Measurements from ENCODE around the gene DCTN4.

Gene DCTN4

DNA sequence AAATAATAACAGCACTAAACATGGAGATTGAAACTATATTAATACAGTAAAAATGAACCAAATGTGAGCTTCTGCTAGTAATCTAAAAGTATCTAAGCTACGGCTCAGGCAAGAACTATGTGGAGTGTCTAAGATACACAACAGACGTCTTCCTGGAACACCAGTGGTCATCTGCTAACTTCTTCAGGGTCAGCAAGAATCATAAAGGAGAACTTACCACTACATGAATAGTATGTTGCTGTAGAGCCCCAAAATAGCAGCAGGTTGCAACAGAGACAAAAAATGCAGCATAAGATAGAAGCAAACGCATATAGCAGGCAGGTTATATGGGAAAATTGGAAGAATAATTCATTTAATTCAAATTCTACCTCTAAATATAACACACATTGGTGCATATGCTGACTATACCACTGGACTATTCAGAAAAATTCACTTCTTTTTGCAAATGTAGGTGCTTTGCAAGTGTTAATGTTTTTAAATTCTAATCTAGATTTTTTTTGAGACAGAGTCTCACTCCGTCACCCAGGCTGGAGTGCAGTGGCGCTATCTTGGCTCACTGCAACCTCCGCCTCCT, 27.1 kb downstream of the DCTN4 start:
- Mint-ChIP-seq H3K4me3 (no peak overlapping the region), H3K36me3 (peaks cover 96% of the 10 kb centered on the region), H3K4me1 (peaks cover 21% of the 10 kb centered on the region), H3K27ac (no peak overlapping the region), H3K9me3 (no peaks in the 10 kb centered on the region)
- no peak for ATAC-seq
- DNase-seq (ENCODE audit: low spot score in 2 of 2): no peak

DNA sequence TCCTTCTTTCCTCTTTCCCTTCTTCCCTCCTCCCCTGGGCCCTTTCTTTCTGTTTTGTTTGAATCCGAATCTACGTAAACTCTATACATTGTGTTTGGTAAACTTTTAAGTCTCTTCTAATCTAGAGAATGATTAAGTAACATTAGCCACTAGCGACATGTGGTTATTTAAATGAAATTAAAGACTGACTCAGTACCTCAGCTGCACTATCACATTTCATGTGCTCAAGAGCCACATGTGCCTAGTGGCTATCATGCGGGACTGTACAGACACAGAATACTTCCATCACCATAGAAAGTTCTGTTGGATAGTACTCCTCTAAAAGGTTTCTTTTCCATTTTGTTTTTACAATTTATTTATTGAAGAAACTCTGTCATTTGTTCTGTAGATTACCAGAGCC, 29.0 kb downstream of the DCTN4 start:
- Mint-ChIP-seq H3K4me3 (no peak overlapping the region), H3K4me1 (peaks cover 11% of the 10 kb centered on the region), H3K36me3 (peaks cover 96% of the 10 kb centered on the region), H3K27ac (no peak overlapping the region), H3K9me3 (no peaks in the 10 kb centered on the region)
- ATAC-seq (no peak), DNase-seq (ENCODE audit: low spot score in 2 of 2) (no peak)

DNA sequence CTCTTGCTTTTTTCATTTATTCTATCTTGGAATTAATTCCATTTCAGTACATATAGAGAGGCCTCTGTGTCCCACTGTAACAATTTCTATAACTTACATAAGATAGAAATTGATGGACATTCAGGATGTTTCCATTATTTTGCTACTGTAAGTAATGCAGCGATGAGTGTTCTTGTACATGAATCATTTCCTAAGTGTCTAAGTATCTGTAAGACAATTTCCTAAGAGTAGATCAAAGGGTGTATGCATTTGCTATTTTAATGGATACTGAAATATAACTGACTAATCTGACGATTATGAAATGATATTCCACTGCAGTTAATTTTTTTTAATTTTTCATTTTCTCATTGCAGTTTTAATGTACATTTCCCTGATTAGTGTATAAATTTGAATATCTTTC, 35.0 kb downstream of the DCTN4 start:
- no peak overlapping the region for H3K4me3 Mint-ChIP-seq
- H3K27ac Mint-ChIP-seq: no peak overlapping the region
- ATAC-seq (no peak), DNase-seq (ENCODE audit: low spot score in 2 of 2) (no peak)
- H3K9me3 Mint-ChIP-seq: no peaks in the 10 kb centered on the region
- H3K4me1 Mint-ChIP-seq: no peaks in the 10 kb centered on the region
- H3K36me3 Mint-ChIP-seq: peaks cover 100% of the 10 kb centered on the region

DNA sequence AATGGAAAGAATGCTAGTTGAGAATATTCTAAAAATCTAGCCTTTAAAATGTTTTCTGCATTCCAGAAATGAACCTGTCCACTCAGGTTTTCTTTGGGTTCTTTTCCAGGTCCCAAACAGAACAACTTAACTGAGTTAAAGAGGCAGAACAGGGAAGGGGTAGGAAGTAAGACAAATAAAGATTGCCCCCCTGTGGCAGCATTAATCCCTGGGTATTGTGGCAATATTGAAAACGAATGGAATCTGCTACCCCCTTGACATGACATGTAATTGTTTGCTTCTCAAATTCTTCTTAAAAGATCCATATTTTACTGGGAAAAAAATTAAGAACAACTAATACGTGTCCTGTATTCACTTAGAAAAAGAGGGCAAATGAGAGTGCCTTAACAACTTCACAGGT, 48.7 kb downstream of the DCTN4 start:
- Mint-ChIP-seq H3K27ac (no peak overlapping the region), H3K4me1 (no peaks in the 10 kb centered on the region), H3K4me3 (no peak overlapping the region), H3K9me3 (no peaks in the 10 kb centered on the region), H3K36me3 (peaks cover 77% of the 10 kb centered on the region)
- ATAC-seq: no peak
- no peak for DNase-seq (ENCODE audit: low spot score in 2 of 2)

DNA sequence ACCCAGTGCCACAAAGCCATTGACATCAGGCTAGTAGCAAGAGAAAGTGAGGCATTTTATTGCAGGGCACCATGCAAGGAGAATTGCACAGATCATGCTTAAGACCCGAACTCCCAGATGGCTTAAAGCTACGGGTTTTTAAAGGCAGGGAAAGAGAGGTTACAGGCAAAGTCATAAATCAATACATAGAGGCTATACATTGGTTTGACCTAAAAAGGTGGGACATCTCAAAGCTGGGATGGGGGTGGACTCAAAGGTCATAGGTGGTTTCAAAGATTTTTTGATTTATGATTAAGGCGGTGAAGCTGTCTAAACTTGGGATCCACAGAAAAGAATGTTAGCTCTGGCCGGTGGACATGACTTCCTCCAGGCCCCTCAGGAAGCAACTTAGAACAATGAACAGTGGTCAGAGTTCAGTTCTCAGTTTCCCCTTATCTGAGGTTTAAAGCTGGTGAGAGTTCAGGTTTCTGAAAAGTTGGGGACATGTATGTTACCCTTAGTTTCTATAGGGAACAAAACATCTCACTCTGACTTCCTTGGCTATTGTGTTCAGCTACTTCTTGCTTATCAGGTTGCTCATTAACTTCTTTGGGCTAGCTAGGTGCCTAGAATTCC, 51.9 kb downstream of the DCTN4 start:
- H3K27ac Mint-ChIP-seq: no peak overlapping the region
- H3K9me3 Mint-ChIP-seq: no peaks in the 10 kb centered on the region
- H3K4me3 Mint-ChIP-seq: no peak overlapping the region
- DNase-seq (ENCODE audit: low spot score in 2 of 2) (no peak), ATAC-seq (no peak)
- peaks cover 44% of the 10 kb centered on the region for H3K36me3 Mint-ChIP-seq
- H3K4me1 Mint-ChIP-seq: no peaks in the 10 kb centered on the region

DNA sequence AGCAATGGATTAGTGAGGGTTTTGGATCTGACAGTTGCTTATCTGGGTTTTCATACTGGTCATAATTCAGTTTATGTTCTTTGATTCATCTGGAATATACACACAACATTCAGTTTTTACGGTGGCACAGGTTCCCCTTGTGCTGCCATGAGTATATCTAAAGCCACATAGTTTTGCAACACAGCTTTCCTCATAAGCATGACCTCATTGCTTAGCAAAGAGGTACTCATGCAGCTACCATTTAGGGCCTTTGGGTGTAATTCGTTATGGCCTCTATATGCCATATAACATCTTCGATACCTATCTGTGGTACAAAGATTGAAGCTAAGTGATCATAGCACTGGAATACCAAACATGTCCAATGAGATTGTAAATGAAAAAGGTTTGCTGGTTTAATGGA, 55.1 kb downstream of the DCTN4 start:
- no peaks in the 10 kb centered on the region for H3K4me1 Mint-ChIP-seq
- H3K27ac Mint-ChIP-seq: no peak overlapping the region
- no peak for DNase-seq (ENCODE audit: low spot score in 2 of 2)
- H3K9me3 Mint-ChIP-seq: no peaks in the 10 kb centered on the region
- ATAC-seq: no peak
- H3K36me3 Mint-ChIP-seq: peaks cover 18% of the 10 kb centered on the region
- no peak overlapping the region for H3K4me3 Mint-ChIP-seq

DNA sequence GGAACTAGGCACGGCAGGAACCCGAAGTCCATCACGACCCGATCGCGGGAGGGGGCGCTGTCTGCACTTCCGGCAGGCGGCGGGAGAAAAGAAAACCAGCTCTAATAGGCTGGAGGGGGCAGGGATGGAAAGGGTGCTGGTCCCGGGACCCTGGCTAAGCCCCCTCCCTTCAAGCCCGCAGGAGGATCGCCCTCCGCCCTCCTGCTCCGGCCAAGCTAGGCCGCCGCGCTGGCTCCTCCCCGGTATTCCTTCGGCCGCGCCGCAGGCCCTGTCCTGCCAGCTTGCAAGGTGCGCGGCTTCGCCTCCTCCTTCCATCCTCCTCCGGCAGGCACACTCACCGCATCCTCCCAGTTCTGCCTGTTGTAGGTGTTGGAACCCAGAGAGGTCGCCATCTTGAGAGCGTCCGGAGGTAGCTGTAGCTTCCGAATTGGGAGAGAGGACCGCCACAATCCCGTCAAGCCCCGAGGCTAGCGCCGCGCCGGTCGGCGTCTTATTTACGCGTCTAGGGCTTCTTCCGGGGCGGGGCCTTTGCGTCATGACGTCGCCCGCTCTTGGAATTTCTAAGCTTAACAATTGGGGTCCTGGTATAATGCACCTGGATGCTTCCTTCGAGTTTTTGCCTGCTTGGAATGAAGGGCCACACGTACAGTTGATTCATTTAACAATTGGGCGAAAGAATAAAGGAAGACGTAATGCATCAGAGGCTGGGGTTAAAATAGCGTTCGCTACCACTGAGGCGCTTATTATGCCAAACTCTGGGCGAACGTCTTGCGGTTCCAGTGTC, 58.0 kb downstream of the DCTN4 start, which contains the start of gene RBM22:
Gene RBM22 (minus strand): TSS at position 469 of the 784 bp plus-strand sequence. CDS start 77 bp downstream, at position 392.
- ATAC-seq: peak; percentile 97
- Mint-ChIP-seq H3K4me1 (no peaks in the 10 kb centered on the region), H3K27ac (no peak within 1 kb of the TSS), H3K36me3 (peaks cover 34% of the 10 kb centered on the region), H3K9me3 (no peaks in the 10 kb centered on the region), H3K4me3 (no peak within 1 kb of the TSS)
- DNase-seq (ENCODE audit: low spot score in 2 of 2): peak; percentile 76 to 92

DNA sequence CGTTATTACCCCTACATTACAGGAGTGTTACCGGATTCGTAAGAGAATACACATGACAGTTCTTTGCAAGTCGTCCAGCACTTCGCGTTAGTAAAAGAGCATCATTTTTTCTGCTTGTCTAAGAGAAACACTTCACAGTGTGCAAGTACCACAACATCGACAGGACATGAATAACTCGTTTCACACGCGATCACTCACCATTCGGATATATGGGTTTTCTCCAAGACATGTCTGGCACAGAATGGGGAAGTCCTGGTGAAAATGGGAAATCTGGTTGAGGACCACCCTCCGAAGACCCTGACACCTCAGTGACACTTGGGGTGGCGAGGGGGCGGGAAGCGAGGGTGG, 58.6 kb downstream of the DCTN4 start:
- ATAC-seq: peak; percentile 47
- no peak overlapping the region for H3K27ac Mint-ChIP-seq
- DNase-seq (ENCODE audit: low spot score in 2 of 2): peak in 1 of 2 donors; percentile 5

DNA sequence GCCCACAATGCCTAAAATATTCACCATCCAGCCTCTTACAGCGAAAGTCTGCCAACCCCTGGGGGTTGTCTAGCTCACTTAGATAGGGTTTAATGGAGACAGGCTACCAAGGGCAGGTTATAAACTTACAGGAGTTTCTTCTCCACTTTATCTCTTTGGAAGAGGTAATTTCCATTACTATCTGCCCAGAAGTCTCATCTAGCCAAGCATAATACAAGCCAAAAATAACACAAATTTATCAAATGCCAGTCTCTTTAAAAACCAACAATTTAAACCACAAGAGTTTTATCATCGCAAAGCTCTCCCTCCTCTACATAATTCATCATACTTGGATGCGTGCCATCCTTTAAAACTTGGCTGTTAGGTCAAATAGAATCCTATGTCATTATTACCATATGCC, 64.2 kb downstream of the DCTN4 start:
- no peak for ATAC-seq
- Mint-ChIP-seq H3K27ac (peak overlapping the region; percentile 40), H3K4me1 (no peaks in the 10 kb centered on the region), H3K9me3 (no peaks in the 10 kb centered on the region), H3K36me3 (peaks cover 96% of the 10 kb centered on the region), H3K4me3 (no peak overlapping the region)
- no peak for DNase-seq (ENCODE audit: low spot score in 2 of 2)

More for the DNA sequence above, 58.6 kb downstream of the DCTN4 start:
- H3K4me3 Mint-ChIP-seq: no peak overlapping the region
- H3K4me1 Mint-ChIP-seq: no peaks in the 10 kb centered on the region
- H3K36me3 Mint-ChIP-seq: peaks cover 40% of the 10 kb centered on the region
- H3K9me3 Mint-ChIP-seq: no peaks in the 10 kb centered on the region

DNA sequence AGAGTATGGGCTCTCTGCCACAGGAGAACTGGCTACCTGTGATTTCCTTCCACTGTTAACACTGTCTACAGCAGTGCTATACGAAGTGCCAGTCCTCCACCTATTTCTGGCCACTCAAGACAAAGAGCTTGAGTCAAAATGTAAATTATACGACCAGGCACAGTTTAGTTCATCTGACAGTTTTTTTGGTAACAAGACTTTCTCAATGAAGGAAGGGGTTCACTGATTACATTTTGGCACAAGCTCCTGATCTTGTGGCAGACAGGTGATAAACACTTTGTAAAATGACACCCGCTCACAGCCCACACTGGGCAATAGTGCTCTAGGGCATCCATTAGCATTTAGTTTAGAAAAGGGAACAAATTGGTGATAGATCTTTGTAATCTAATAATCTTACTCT, 66.5 kb downstream of the DCTN4 start:
- Mint-ChIP-seq H3K27ac (peak overlapping the region; percentile 40), H3K9me3 (no peaks in the 10 kb centered on the region), H3K4me1 (no peaks in the 10 kb centered on the region), H3K4me3 (no peak overlapping the region), H3K36me3 (peaks cover 94% of the 10 kb centered on the region)
- DNase-seq (ENCODE audit: low spot score in 2 of 2) (no peak), ATAC-seq (no peak)

DNA sequence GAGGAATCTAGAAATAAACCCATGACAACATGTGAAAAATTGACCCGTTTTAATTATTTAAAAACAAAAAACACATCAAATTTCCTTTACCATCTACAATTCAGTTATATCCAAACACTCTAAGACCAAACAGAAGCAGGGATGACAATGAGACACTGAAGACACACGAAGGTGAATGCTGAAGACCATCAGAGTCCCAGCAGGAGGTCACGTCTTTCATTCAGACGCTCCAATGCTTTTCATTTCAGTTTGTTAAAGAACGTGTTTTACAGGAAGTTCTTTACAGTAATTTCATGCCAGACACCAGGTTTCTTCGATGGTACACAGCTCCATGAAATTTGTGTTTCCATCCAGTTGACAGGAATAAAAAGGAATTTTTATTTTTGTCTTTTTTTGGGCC, 68.1 kb downstream of the DCTN4 start:
- no peaks in the 10 kb centered on the region for H3K4me1 Mint-ChIP-seq
- peaks cover 87% of the 10 kb centered on the region for H3K36me3 Mint-ChIP-seq
- DNase-seq (ENCODE audit: low spot score in 2 of 2): no peak
- no peak overlapping the region for H3K4me3 Mint-ChIP-seq
- H3K9me3 Mint-ChIP-seq: no peaks in the 10 kb centered on the region
- ATAC-seq: no peak
- H3K27ac Mint-ChIP-seq: no peak overlapping the region

DNA sequence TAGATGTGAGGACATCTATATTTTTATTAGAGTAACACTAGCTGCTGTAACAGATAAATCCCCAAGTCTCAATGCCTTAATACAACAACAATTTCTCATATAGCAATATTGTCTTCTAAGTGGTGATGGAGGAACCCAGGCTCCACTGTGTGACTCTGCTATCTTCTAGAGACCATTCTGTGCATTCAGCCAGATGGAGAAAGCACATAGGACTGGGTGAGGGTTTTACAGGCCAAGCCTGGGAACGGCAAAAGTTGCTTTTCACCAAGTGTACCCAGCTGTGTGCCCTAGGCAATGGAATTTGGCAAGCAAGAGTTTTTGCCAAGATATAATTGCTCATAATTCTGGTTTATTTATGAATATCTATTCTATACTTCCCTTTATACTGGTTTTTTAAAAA, 69.7 kb downstream of the DCTN4 start:
- H3K27ac Mint-ChIP-seq: peak overlapping the region; percentile 65
- H3K36me3 Mint-ChIP-seq: peaks cover 71% of the 10 kb centered on the region
- no peaks in the 10 kb centered on the region for H3K4me1 Mint-ChIP-seq
- H3K9me3 Mint-ChIP-seq: no peaks in the 10 kb centered on the region
- H3K4me3 Mint-ChIP-seq: no peak overlapping the region
- ATAC-seq (no peak), DNase-seq (ENCODE audit: low spot score in 2 of 2) (no peak)

DNA sequence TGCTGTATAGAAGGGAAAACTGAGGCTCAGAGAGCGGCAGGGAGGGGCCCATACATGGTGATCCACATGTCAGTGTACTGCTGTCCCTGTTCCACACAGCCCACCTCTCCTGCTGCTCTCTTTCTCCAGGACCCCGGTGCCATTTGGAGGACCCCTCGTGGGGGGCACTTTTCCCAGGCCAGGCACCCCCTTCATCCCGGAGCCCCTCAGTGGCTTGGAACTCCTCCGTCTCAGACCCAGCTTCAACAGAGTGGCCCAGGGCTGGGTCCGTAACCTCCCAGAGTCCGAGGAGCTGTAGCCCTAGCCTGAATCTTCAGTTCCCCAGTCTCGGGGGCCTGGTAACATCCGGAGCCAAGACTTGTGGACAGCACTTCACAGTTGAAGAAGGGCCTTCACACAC, 82.2 kb downstream of the DCTN4 start:
- no peak for ATAC-seq
- no peak overlapping the region for H3K4me3 Mint-ChIP-seq

DNA sequence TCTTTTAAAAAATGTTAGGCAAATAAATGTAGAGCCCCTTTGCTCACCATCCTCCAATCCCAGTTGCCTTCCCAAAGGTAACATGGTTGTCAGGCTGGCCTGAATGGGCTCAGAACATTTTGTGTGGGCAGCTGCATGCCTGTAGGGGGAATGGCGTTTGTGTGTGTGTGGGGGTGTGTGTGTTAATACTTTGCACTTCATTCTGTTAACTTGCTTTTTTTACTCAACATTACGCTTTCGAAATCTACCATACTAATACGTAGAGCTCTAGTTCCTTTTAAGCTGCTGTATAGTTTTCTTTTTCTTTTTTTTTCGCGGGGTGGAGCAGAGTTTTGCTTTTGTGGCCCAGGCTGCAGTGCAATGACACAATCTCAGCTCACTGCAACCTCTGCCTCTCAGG, 83.7 kb downstream of the DCTN4 start:
- no peak overlapping the region for H3K27ac Mint-ChIP-seq
- H3K4me1 Mint-ChIP-seq: no peaks in the 10 kb centered on the region
- no peaks in the 10 kb centered on the region for H3K9me3 Mint-ChIP-seq
- H3K4me3 Mint-ChIP-seq: no peak overlapping the region
- ATAC-seq: no peak
- DNase-seq (ENCODE audit: low spot score in 2 of 2): no peak
- H3K36me3 Mint-ChIP-seq: no peaks in the 10 kb centered on the region

More for the DNA sequence above, 82.2 kb downstream of the DCTN4 start:
- Mint-ChIP-seq H3K27ac (no peak overlapping the region), H3K9me3 (no peaks in the 10 kb centered on the region), H3K36me3 (no peaks in the 10 kb centered on the region), H3K4me1 (no peaks in the 10 kb centered on the region)
- no peak for DNase-seq (ENCODE audit: low spot score in 2 of 2)

DNA sequence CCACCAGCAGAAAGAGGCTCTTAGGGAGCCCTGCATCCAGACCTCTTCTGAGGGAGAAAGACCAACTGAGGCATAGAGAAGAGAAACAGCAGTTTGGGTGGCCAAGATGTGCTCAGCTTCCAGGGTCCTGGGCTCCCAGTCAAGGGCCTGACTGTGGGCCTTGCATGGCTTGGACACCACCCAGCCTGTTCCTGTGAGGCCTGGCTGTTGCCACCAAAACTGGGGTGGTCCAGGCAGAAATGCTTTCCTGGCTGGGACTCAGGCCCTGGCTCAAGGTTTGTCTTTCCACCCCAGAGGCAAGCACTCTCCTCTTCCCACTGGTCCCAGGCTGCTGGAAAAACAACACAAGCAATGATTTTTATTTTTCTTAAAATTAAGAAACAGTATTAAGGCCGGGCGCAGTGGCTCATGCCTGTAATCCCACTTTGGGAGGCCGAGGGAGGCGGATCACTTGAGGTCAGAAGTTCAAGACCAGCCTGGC, 84.4 kb downstream of the DCTN4 start:
- Mint-ChIP-seq H3K9me3 (no peaks in the 10 kb centered on the region), H3K4me1 (no peaks in the 10 kb centered on the region), H3K36me3 (no peaks in the 10 kb centered on the region), H3K4me3 (no peak overlapping the region), H3K27ac (no peak overlapping the region)
- no peak for DNase-seq (ENCODE audit: low spot score in 2 of 2)
- ATAC-seq: no peak

DNA sequence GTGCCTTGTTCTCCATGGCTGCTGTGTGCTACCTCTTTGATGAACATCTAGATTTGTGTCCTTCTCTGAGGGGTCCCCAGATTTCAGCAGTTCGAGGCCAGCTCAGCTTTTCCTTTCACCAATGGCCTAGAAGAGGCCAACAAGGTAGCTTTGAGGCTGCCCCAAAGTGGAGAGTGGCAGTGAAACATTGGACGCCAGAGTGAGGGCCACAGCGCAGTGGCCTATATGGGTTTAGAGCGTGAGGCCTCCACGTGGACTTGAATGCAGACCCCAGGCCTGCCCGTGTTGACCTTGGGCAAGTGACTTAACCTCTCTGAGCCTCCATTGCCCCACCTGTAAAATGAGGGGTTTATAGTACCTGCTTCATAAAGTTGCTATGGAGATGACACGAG, 85.9 kb downstream of the DCTN4 start:
- Mint-ChIP-seq H3K9me3 (no peaks in the 10 kb centered on the region), H3K36me3 (no peaks in the 10 kb centered on the region), H3K4me3 (peak overlapping the region; percentile 70), H3K27ac (no peak overlapping the region), H3K4me1 (no peaks in the 10 kb centered on the region)
- DNase-seq (ENCODE audit: low spot score in 2 of 2): no peak
- no peak for ATAC-seq

Measured in stimulated activated effector memory CD8-positive, alpha-beta T cell treated with anti-CD3 and anti-CD28 coated beads, Interleukin-12 subunit alpha, Interleukin-12 subunit beta, amount 100 ng/mL, for 72 hours (primary cell).